MM.1S (cell line): ENCODE measurements around the gene SKOR1.

Experiments used
- EZH2 ChIP-seq: fragments of 300-600 bp; sonication (generic); optimal IDR thresholded peaks from 2 replicates; pipeline ENCODE3; 2017; ENCODE audit warnings: low read depth, mild to moderate bottlenecking, antibody characterized with exemption, low read length, mixed read lengths
- TF ChIP-seq, protein P1 (sequence below): fragments of 300-600 bp; sonication (generic); IDR thresholded peaks from 2 replicates; pipeline ENCODE4 v1.5.1; 2016; ENCODE audit warnings: antibody characterized with exemption, low read length, mixed read lengths

DNA sequence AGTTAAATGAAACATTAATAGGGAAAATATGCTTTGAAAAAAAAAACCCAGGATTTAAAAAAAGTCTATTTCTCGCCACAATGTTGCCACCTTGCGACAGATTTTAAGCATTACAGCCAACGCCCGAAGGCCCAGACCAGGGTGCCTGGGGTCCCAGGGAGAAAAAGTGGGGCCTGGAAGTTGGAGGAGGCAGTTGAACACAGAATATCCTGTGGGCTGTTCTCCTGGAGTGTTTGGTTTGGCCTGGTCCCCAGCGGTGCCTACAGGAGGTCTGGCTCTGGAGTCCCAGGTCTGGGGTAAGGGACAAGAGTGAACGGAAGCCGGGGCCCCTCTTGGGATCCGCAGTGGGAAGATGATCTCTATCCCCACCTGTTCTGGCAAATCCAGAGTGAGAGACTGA, 11.2 kb downstream of the SKOR1 start:
- TF ChIP-seq, protein P1, sequence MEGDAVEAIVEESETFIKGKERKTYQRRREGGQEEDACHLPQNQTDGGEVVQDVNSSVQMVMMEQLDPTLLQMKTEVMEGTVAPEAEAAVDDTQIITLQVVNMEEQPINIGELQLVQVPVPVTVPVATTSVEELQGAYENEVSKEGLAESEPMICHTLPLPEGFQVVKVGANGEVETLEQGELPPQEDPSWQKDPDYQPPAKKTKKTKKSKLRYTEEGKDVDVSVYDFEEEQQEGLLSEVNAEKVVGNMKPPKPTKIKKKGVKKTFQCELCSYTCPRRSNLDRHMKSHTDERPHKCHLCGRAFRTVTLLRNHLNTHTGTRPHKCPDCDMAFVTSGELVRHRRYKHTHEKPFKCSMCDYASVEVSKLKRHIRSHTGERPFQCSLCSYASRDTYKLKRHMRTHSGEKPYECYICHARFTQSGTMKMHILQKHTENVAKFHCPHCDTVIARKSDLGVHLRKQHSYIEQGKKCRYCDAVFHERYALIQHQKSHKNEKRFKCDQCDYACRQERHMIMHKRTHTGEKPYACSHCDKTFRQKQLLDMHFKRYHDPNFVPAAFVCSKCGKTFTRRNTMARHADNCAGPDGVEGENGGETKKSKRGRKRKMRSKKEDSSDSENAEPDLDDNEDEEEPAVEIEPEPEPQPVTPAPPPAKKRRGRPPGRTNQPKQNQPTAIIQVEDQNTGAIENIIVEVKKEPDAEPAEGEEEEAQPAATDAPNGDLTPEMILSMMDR = peak; percentile 80
- TF ChIP-seq EZH2 = no peak
